DLD1 (cell line): ENCODE results near the gene VIT.
"Not testable (repeated sequence)": the region's sequence is repeated elsewhere in the genome, so short reads cannot be mapped to it uniquely, and the experiment has no call there.

Experiments used
- in situ Hi-C: cut with HindIII; loops from 2 replicates; pipeline ENCODE4 v1.10.0; 2017; ENCODE audit warnings: low sequenced_read_pairs

The VIT gene

DNA sequence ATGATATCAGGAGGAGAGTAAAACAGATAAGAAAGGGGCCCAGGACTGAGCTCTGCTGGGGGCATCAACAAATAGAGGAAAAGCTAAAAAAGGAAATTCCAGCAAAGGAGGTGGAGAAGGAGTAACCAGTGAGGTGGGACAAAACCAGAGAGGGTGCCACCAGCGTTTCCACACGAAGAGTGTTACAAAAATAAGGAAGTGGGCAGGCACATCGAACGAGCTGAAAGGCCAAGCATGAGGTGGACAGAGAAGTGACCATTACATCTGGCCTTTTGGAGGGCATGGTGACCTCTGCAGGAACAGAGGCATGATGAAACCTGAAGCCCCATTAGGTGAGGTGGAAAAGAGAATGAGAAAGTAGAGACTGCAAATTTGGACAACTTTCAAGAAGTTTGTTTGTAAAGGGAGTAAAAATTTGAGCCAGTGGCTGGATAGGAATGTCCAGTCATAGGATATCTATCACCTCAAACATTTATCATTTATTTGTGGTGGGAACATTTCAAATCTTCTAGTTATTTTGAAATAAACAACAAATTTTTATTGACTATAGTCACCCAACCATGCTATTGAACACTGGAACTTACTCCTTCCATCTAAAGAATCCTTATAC is 18.4 kb upstream of the VIT start:
- in situ Hi-C loops, result no loop called here

DNA sequence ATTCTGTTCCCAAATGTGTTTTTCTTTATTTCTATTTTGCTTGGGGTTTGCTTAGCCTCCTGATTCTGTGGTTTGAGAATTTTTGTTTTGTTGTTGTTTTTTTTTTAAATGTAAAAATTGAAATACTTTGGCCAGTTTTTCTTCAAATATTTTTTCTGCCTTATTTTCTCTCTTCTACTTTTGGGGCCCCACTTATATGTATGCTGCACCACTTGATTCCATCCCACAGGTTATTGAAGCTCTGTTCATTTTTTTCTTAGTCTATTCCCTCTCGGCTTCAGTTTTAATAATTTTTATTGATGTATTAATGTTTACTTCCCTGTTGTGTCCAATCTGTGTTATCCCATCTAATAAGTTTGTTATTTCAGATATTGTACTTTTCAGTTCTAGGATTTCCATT is 17.7 kb upstream of the VIT start:
- in situ Hi-C loops, result no loop called here

DNA sequence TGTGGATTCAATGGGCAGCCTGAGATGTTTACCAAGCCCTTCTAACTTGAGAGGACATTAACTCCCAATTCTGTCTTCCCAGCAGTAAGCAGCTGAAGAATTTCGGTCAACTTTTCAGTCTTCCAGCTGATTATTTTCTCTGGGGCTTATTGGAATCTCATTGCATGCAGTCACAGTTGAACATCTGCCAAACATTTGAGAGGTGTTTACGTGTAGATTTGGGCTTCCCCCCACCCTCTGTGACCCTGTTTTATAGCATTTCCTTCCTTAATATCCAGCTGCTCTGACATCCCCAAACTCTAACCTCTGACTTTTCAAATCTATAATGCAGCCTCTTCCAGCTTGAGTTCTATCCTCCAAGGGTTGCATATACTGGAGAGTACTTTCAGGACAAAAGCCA is 16.5 kb upstream of the VIT start:
- in situ Hi-C loops, result no loop called here

- in situ Hi-C loops, result no loop called here
Measured at GRCh38 chr2:36682562-36682961, 13.9 kb upstream of the VIT start.

DNA sequence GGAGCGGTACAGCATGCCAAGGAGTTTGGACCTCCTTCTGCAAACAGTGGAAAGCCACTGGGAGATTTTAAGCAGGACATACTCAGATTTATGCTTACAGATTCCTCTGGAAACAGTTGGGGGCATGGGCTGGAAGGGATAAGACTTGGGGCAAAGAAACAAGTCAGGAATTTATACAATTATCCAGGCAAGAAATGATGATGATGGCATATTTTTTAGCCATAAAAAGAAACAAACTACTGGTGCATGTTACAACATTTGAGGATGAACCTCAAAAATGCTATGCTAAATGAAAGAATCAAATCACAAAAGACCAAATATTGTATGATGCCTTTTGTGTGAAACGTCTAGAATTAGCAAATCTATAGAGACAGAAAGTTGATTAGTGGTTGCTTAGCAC is 13.5 kb upstream of the VIT start:
- in situ Hi-C loops, result no loop called here

GRCh38 chr2:36688291-36688690 is 8.2 kb upstream of the VIT start:
- in situ Hi-C loops, result not testable (repeated sequence)

DNA sequence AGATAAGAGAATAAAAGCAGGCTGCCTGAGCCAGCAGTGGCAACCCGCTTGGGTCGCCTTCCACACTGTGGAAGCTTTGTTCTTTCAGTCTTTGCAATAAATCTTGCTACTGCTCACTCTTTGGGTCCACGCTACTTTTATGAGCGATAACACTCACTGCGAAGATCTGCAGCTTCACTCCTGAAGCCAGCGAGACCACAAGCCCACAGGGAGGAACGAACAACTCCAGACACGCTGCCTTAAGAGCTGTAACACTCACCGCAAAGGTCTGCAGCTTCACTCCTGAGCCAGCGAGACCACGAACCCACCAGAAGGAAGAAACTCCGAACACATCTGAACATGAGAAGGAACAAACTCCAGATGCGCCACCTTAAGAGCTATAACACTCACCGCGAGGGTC is 7.5 kb upstream of the VIT start:
- in situ Hi-C loops, result not testable (repeated sequence)

- in situ Hi-C loops, result no loop called here
Measured at GRCh38 chr2:36692121-36692520, 4.4 kb upstream of the VIT start.

DNA sequence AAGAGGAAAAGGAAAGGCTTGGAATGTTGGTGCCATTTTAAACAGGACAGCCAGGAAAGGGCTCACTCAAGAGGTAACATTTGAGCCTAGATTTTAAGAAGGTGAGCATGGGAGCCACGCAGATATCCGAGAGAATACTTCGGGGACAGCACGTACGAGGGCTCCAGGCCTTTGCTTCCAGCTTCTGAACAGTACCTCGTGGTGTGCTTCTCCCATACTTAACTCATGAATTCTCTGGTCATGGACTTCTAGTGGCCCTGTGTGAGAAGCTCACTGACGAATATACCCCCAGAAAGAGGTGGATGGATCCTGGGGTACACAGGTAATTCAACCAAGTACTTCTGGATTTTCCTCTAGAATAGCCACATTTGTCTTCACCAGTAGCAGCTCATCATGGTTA is 2.7 kb upstream of the VIT start:
- in situ Hi-C loops, result no loop called here

GRCh38 chr2:36695746-36696415 is 626 bp upstream of the VIT start:
- in situ Hi-C loops, result no loop called here

DNA sequence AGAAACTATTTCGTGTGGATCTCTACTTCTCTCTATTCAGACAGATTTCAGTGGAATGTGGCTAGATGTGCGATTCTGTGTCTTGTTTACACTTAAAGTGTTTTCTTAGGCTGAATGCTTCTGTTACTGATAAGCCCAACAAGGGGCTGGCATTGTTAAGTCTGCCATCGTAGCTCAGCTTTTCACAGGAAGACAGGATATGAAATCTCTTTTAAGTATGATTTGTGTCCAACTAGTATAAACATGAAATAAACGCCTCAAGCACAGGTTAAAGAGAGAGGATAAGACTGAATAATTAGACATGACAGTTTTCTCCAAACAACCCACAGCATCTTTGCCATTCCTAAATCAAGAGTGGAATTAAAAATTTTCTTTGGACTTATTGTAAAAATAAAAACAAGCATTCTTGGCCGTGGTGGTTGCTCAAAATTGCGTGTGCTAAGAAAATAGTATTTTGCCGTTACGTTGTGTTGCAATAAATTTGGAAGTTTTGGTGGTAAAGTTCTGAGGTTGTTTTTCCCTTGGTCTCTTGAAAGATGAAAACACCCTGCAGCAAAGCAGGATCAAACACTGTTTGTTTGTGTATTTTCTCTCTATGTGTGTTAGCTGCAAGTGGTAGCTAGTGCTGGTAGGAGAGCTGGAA is 1.0 kb downstream of the VIT start:
- in situ Hi-C loops, result no loop called here

- in situ Hi-C loops, result no loop called here
Measured at GRCh38 chr2:36698993-36699392, 2.5 kb downstream of the VIT start.

- in situ Hi-C loops, result no loop called here
Measured at GRCh38 chr2:36700311-36700710, 3.8 kb downstream of the VIT start.

DNA sequence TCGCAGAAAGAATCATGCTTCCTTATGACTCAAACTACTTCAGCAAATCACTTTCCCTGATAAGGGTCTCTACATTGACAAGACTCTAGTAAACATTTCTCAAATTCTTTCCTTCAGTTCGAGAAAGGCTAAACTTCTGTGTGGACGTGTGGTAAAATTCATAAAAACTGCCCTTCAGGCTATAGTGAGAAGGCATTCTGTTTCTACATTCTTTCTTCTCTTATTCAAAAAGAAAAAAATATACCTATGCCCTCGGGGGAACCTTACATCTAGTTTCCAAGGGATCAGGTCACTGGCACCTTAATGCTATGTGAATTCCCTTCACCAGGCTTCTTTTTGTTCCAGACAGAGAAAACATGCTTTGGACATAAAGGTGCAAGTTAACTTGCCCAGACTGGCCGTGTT is 4.9 kb downstream of the VIT start:
- in situ Hi-C loops, result no loop called here

- in situ Hi-C loops, result no loop called here
Measured at GRCh38 chr2:36701918-36702317, 5.4 kb downstream of the VIT start.

DNA sequence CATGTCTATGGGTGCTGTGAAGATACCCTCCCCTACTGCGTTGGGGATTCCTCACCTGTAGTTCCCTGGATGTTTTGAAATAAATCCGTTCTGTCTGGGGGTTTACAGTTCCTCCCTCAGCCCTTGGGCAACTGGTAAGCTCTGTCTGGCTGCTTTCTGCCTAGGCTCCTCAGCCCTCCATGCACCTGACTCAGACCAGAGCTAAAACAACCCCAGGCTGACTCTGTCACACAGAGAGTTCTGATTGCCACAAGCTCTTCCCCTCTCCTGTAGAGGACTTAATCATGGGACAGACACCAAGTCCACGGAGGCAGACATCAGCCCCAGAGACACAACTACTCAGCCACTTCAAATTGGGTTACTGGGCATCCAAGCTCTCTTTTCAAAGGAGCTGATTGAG is 6.3 kb downstream of the VIT start:
- in situ Hi-C loops, result no loop called here

DNA sequence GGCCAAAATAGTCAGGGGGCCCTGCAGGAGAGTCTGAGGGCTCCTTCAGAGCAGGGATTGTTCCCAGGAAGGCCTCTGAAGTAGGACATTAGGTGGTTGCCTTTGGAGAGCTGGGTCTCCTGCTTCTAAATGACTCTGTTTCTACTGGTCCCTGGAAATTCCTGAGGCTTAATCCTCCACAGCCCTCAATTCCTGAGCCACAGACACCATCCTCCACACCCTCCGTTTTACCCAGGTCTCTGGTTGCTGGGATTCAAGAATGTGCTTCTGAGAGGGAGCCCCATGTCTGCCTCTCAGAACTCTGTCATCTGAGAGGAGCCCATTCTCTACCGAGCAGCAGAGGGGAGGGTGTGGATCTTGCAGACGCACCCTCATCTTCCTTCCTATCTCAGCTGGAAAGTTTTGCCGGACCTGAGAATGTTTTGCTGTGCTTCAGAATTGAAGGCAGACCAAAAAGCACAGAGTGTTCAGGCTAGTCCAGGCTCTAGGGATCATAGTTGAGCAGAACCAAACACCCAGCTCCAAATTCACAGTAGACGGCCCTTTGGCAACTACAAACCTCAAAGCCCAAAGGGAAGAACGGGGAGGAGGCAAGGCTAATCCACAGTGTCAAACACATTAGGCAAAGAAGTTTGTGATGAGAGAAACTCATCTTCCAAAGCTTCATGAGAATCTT is 8.1 kb downstream of the VIT start:
- in situ Hi-C loops, result no loop called here

DNA sequence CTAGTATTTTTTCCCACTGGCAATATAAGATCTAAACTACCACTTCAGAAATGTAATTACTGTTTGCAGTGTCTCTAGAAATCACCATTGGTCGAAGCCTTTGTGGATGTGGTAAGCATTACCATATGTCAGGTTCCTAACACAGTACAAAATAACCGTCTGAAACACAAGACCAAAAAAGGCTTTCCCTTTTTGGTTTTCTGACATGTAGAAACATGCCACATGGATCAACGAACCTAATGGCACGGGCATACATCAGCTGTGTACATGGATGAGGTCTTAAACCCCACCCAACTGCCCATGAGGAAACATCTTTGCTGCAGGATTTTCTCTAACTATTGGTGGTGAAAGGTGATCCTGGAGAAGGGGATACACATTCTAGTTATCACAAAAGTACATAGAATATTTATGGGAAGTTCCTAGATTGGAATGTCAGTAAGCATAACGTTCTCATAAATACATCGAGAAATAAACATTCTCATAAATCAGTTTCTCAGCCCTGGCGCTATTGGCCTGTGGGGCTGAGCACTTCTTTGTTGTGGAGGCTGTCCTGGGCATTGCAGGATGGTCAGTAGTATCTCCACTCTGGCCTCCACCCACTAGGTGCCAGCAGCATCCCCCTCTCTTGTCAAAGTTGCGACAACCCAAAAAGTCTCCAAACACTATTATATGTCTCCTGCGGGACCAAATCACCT is 9.0 kb downstream of the VIT start:
- in situ Hi-C loops, result no loop called here

DNA sequence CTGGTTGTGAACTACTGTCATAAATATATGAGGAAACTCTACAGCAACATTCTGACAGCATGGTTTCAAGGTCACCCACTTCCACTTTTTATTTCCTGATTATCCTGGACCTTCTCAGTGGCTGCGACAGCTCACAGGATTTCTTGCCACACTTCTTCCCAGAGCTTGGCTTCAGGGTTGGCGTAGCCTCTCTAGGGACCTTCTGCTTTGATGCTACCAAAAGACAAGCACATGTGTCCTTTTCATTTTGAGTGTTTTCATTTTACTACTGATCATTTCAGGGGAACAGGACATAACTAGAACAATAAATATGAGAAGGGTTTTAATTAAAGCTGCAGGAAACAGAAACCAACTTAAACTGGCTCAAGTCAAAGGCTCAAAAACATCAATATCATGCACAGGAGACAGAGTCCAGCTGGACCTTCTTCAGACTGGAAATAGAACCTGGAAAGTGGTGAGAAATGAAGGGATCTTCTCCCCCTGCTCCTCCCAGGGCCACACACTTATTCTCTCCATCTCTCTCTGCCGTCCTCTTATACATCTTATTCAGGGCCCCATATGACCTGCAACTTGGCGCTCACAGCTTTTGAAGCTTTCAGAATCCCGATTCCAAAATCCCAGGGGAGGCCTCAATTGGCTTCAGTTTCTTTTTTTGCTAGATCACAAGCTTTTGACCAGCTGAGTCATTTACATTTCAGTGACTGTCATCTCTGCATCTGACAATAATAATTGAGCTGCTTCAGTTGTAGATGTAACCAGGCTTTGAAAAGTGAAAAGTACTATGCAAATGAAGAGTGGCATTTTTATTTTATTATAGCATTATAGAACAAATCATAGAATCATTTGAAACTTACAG is 9.7 kb downstream of the VIT start:
- in situ Hi-C loops, result no loop called here

DNA sequence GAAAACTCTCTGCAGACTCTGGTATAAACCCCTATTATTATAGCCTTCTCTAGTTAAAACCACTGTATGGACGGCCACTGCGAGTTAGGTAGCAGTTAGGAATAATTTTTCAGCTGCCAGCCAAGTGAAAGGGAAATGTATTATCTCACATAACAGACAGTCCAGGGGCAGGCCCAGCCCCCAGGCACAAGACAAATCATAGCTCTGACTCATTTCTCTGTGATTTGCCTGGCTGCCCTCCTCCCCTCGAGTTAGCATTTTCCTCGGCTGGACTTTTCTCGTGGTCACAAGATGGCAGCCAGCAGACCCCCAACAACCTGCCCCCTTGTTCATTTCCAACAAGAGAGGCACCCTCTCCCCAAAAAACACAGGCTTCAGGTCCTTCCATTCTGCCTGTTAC is 10.5 kb downstream of the VIT start:
- in situ Hi-C loops, result no loop called here
